NCI-H187 treated with DMSO at 0.1 percent for 48 hours (cell line): ENCODE measurements around the gene PRDM2.
"Not testable (repeated sequence)": the region's sequence is repeated elsewhere in the genome, so short reads cannot be mapped to it uniquely, and the experiment has no call there.

Experiments used
- DNase-seq: peaks from one replicate; lab custom pipeline; 2025; lab: John Stamatoyannopoulos, UW

Gene PRDM2

GRCh38 chr1:13699936-13700520 is at the start of gene PRDM2:
PRDM2 (plus strand) TSS chr1:13700188; CDS start chr1:13715606, 15,418 bp downstream.
- no peak for DNase-seq

- DNase-seq = no peak
Observed at GRCh38 chr1:13651279-13651678, 48.7 kb upstream of the PRDM2 start.

GRCh38 chr1:13652238-13652637 is 47.8 kb upstream of the PRDM2 start:
- DNase-seq = no peak

- DNase-seq = no peak
Observed at GRCh38 chr1:13661539-13661938, 38.4 kb upstream of the PRDM2 start.

GRCh38 chr1:13662493-13662892 is 37.5 kb upstream of the PRDM2 start:
- DNase-seq = no peak

- no peak for DNase-seq
Observed at GRCh38 chr1:13663969-13664368, 36.0 kb upstream of the PRDM2 start.

GRCh38 chr1:13664451-13664850 is 35.5 kb upstream of the PRDM2 start:
- DNase-seq = no peak

GRCh38 chr1:13666317-13666716 is 33.7 kb upstream of the PRDM2 start:
- no peak for DNase-seq

GRCh38 chr1:13667691-13668090 is 32.3 kb upstream of the PRDM2 start:
- DNase-seq = no peak

- no peak for DNase-seq
Observed at GRCh38 chr1:13674377-13674776, 25.6 kb upstream of the PRDM2 start.

- DNase-seq = no peak
Observed at GRCh38 chr1:13675151-13675651, 24.8 kb upstream of the PRDM2 start.

GRCh38 chr1:13677896-13678295 is 22.1 kb upstream of the PRDM2 start:
- no peak for DNase-seq

GRCh38 chr1:13679651-13680050 is 20.3 kb upstream of the PRDM2 start:
- DNase-seq = no peak

- DNase-seq = not testable (repeated sequence)
Observed at GRCh38 chr1:13680609-13681008, 19.4 kb upstream of the PRDM2 start.

GRCh38 chr1:13681921-13682320 is 18.1 kb upstream of the PRDM2 start:
- no peak for DNase-seq

GRCh38 chr1:13682444-13682843 is 17.5 kb upstream of the PRDM2 start:
- DNase-seq = no peak

GRCh38 chr1:13683206-13683605 is 16.8 kb upstream of the PRDM2 start:
- DNase-seq = no peak

GRCh38 chr1:13687151-13687715 is 12.8 kb upstream of the PRDM2 start:
- no peak for DNase-seq

- not testable (repeated sequence) for DNase-seq
Observed at GRCh38 chr1:13693094-13693493, 6.9 kb upstream of the PRDM2 start.

GRCh38 chr1:13694886-13695684 is 4.9 kb upstream of the PRDM2 start:
- no peak for DNase-seq

GRCh38 chr1:13697738-13698137 is 2.2 kb upstream of the PRDM2 start:
- no peak for DNase-seq

GRCh38 chr1:13699510-13699909 is 478 bp upstream of the PRDM2 start:
- no peak for DNase-seq
